Panc1 (cell line): ENCODE data around the gene SAMM50.

Source experiments
- POLR2AphosphoS5 ChIP-seq: IDR thresholded peaks from 2 replicates; pipeline ENCODE4 v1.6.1; 2012; ENCODE audit warnings: mild to moderate bottlenecking, low read depth, low read length, moderate library complexity
- TCF7L2 ChIP-seq: IDR thresholded peaks from 2 replicates; pipeline ENCODE4 v1.6.1; 2011; ENCODE audit warnings: mild to moderate bottlenecking, low read depth, low read length, inconsistent platforms
- TF ChIP-seq, protein P1 (sequence below): fragments of 450-650 bp; IDR thresholded peaks from 2 replicates; pipeline ENCODE4 v1.5.1; 2017; ENCODE audit warnings: mild to moderate bottlenecking
- TF ChIP-seq, protein P2 (sequence below), 2 experiments: IDR thresholded peaks; 2 replicates each; pipeline ENCODE4 v1.6.1; 2011 to 2012; ENCODE audit warnings: low read depth in 2 of 2, control low read depth in 1 of 2, low read length in 1 of 2, mild to moderate bottlenecking in 1 of 2, moderate library complexity in 1 of 2; ENCODE audit not compliant: insufficient read depth in 1 of 2

DNA sequence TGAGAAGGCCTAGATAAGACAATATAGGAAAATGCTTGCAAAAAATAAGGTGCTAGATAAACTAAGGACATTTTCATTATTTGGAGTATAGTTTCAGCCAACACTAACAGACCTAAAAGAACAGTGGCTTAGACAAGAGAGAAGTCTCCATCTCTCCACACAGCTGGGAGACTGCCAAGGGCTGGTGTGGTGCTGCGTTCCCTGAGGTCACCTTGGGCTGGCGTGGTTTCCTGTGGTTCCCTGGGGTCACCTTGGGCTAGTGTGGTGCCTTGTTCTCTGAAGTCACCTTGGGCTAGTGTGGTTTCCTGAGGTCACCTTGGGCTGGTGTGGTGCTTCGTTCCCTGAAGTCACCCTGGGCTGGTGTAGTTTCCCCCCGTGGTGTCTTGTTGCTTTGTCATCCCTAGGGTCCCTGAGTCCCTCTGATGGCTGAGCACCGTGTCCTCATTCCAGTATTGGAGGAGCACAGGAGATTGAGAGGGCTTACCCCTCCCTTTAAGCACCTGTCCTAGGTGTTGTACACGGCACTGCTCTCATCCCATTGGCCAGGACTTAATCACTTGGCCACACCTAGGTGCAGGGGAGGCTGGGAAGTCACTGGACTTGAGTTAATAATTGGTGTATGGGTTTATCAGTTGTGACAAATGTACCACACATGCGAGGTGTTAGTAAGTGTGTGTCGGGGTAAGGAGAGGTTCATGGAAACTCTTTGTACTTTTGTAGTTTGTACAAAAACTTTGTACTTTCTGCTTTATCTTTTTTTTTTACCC, 14.9 kb downstream of the SAMM50 start:
- TF ChIP-seq POLR2AphosphoS5, result no peak
- TF ChIP-seq, protein P1, sequence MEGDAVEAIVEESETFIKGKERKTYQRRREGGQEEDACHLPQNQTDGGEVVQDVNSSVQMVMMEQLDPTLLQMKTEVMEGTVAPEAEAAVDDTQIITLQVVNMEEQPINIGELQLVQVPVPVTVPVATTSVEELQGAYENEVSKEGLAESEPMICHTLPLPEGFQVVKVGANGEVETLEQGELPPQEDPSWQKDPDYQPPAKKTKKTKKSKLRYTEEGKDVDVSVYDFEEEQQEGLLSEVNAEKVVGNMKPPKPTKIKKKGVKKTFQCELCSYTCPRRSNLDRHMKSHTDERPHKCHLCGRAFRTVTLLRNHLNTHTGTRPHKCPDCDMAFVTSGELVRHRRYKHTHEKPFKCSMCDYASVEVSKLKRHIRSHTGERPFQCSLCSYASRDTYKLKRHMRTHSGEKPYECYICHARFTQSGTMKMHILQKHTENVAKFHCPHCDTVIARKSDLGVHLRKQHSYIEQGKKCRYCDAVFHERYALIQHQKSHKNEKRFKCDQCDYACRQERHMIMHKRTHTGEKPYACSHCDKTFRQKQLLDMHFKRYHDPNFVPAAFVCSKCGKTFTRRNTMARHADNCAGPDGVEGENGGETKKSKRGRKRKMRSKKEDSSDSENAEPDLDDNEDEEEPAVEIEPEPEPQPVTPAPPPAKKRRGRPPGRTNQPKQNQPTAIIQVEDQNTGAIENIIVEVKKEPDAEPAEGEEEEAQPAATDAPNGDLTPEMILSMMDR, result no peak
- TF ChIP-seq TCF7L2, result no peak
- TF ChIP-seq, protein P2, sequence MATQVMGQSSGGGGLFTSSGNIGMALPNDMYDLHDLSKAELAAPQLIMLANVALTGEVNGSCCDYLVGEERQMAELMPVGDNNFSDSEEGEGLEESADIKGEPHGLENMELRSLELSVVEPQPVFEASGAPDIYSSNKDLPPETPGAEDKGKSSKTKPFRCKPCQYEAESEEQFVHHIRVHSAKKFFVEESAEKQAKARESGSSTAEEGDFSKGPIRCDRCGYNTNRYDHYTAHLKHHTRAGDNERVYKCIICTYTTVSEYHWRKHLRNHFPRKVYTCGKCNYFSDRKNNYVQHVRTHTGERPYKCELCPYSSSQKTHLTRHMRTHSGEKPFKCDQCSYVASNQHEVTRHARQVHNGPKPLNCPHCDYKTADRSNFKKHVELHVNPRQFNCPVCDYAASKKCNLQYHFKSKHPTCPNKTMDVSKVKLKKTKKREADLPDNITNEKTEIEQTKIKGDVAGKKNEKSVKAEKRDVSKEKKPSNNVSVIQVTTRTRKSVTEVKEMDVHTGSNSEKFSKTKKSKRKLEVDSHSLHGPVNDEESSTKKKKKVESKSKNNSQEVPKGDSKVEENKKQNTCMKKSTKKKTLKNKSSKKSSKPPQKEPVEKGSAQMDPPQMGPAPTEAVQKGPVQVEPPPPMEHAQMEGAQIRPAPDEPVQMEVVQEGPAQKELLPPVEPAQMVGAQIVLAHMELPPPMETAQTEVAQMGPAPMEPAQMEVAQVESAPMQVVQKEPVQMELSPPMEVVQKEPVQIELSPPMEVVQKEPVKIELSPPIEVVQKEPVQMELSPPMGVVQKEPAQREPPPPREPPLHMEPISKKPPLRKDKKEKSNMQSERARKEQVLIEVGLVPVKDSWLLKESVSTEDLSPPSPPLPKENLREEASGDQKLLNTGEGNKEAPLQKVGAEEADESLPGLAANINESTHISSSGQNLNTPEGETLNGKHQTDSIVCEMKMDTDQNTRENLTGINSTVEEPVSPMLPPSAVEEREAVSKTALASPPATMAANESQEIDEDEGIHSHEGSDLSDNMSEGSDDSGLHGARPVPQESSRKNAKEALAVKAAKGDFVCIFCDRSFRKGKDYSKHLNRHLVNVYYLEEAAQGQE (IDR thresholded peaks at IDR 0.05; ENCODE audit: insufficient read depth in 1 of 2, low read depth in 2 of 2, low read length in 1 of 2), result no peak
